K562 (cell line): ENCODE measurements around the gene HEXD. TPM values are rescaled to one million over a fixed set of nuclear protein-coding genes. Genes with fewer than 3 reads are reported as not detected.

Experiments
- DACH1 ChIP-seq: fragments of 450-650 bp; IDR thresholded peaks from 2 replicates; pipeline ENCODE4 v1.6.1; 2018; ENCODE audit not compliant: partially characterized antibody
- FIP1L1 ChIP-seq: fragments of 200-400 bp; formaldehyde crosslinking; IDR thresholded peaks from 2 replicates; pipeline ENCODE4 v1.6.1; 2018; ENCODE audit warnings: mild to moderate bottlenecking, low read depth, low read length; ENCODE audit not compliant: poor library complexity, severe bottlenecking
- HDAC1 ChIP-seq, 2 experiments: fragments of 450-650 bp; IDR thresholded peaks; 2 replicates each; pipeline ENCODE4 v1.6.1; 2016 to 2017; ENCODE audit warnings: inconsistent platforms in 1 of 2, mild to moderate bottlenecking in 1 of 2, moderate library complexity in 1 of 2
- HLTF ChIP-seq: fragments of 450-650 bp; IDR thresholded peaks from 2 replicates; pipeline ENCODE4 v1.6.1; 2016
- HMG20B ChIP-seq: fragments of 250-450 bp; sonication (Bioruptor Pico); IDR thresholded peaks from 2 replicates; pipeline ENCODE4 v1.5.0; 2021; ENCODE audit warnings: mild to moderate bottlenecking
- KAT8 ChIP-seq: fragments of 450-650 bp; IDR thresholded peaks from 2 replicates; pipeline ENCODE4 v1.6.1; 2016; ENCODE audit warnings: low read depth, mild to moderate bottlenecking
- PHTF2 ChIP-seq: fragments of 250-450 bp; sonication (Bioruptor Pico); IDR thresholded peaks from 2 replicates; pipeline ENCODE4 v1.5.0; 2021; ENCODE audit warnings: mild to moderate bottlenecking
- POLR2AphosphoS5 ChIP-seq: IDR thresholded peaks from 2 replicates; pipeline ENCODE4 v1.6.1; 2011; ENCODE audit warnings: mild to moderate bottlenecking, low read depth, low read length, moderate library complexity; ENCODE audit not compliant: control insufficient read depth, insufficient read depth
- RFX7 ChIP-seq: fragments of 250-450 bp; sonication (Bioruptor Pico); IDR thresholded peaks from 2 replicates; pipeline ENCODE4 v1.5.1; 2021; ENCODE audit warnings: mild to moderate bottlenecking
- TBL1XR1 ChIP-seq, 2 experiments: IDR thresholded peaks; 2 replicates each; pipeline ENCODE4 v1.6.1; 2012; ENCODE audit warnings: improper control_type of control experiment in 2 of 2, low read length in 2 of 2, mild to moderate bottlenecking in 1 of 2
- TBP ChIP-seq: optimal IDR thresholded peaks from 2 replicates; pipeline ENCODE3; 2011; ENCODE audit warnings: low read depth, low read length, improper control_type of control experiment
- ZFP30 ChIP-seq: fragments of 250-450 bp; sonication (Bioruptor Pico); IDR thresholded peaks from 2 replicates; pipeline ENCODE4 v1.8.0; 2022; ENCODE audit warnings: moderate library complexity, mild to moderate bottlenecking, inconsistent platforms, borderline replicate concordance
- ZNF165 ChIP-seq: fragments of 250-450 bp; sonication (Bioruptor Pico); IDR thresholded peaks from 2 replicates; pipeline ENCODE4 v1.4.0; 2020; ENCODE audit warnings: borderline replicate concordance
- ZNF717 ChIP-seq: fragments of 250-450 bp; sonication (Bioruptor Pico); IDR thresholded peaks from 2 replicates; pipeline ENCODE4 v1.5.0; 2021
- polyA plus RNA-seq, 8 experiments: library from polyadenylated mRNA; depleted of rRNA in 4 of 8; stranded (reverse) in 5 of 8; unstranded in 3 of 8; fragments of >200 nt; fragmentation: Nextera tagmentation in 2 of 8; fragmentation: Illumina TruSeq in 1 of 8; extraction: Ambion mirVana in 2 of 8; extraction: Trizol in 1 of 8; gene quantifications; 2 replicates each; pipeline versions ENCODE4 v1.2.1 to v1.2.3, GENCODE V29; 2011 to 2014; ENCODE audit warnings: inconsistent platforms in 1 of 8, missing spikeins in 1 of 8
- total RNA-seq, 7 experiments: library from RNA; depleted of rRNA in 6 of 7; stranded (reverse); fragments of >200 nt in 6 of 7; fragmentation: Illumina TruSeq in 2 of 7; extraction: Trizol in 2 of 7; gene quantifications; 2 replicates each; pipeline versions ENCODE4 v1.2.1 to v1.2.3, GENCODE V29; 2011 to 2021; ENCODE audit warnings: low replicate concordance in 1 of 7
- TF ChIP-seq, protein P1 (sequence below): sonication (generic); formaldehyde crosslinking; IDR thresholded peaks from 2 replicates; pipeline ENCODE4 v1.8.0; 2023; ENCODE audit warnings: missing genetic modification reagents, mild to moderate bottlenecking, borderline replicate concordance
- TF ChIP-seq, protein P2 (sequence below): fragments of 450-650 bp; IDR thresholded peaks from 2 replicates; pipeline ENCODE4 v1.6.1; 2016; ENCODE audit warnings: low read depth

Gene HEXD
- total and polyA plus RNA-seq, 9 of the 15 experiments (the other 6 are each of a cell fraction or from before 2014, with no cell fraction given), result 1.0 to 25.3 (median 10.0) TPM

DNA sequence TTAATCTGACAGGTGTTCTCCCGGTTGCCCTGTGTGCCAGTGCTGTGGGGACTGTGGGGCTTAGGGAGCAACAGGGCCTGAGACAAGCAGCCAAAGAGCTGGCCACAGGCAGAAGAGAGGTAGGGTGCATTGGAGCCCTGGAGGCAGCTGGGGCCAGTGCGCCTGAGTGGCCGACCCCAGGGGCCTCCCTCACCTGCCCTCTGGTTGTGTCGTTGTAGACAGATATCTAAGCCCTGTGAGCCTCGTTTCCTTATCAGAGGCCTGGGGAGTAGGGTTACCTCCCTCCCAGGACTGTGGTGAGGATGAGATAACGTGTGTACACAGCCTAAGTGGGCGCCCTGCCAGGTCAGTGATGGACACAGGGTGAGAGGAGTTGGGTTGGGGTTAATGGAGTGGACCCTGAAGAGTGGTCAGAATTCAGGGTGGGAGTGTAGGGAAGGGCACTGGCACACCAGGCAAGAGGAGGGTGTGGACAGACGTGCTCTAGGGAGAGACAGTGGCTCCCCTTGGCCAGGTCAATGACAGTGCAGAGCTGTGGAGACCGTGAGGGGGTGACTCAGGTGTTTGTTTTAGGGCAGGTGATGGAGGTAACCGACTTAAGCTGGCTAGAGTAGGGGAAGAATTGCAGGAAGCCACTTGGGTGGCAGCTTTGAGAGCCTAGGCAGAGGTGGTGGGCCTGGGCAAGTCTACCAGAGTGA, 43.8 kb downstream of the HEXD start (continued):
- TF ChIP-seq, protein P1, sequence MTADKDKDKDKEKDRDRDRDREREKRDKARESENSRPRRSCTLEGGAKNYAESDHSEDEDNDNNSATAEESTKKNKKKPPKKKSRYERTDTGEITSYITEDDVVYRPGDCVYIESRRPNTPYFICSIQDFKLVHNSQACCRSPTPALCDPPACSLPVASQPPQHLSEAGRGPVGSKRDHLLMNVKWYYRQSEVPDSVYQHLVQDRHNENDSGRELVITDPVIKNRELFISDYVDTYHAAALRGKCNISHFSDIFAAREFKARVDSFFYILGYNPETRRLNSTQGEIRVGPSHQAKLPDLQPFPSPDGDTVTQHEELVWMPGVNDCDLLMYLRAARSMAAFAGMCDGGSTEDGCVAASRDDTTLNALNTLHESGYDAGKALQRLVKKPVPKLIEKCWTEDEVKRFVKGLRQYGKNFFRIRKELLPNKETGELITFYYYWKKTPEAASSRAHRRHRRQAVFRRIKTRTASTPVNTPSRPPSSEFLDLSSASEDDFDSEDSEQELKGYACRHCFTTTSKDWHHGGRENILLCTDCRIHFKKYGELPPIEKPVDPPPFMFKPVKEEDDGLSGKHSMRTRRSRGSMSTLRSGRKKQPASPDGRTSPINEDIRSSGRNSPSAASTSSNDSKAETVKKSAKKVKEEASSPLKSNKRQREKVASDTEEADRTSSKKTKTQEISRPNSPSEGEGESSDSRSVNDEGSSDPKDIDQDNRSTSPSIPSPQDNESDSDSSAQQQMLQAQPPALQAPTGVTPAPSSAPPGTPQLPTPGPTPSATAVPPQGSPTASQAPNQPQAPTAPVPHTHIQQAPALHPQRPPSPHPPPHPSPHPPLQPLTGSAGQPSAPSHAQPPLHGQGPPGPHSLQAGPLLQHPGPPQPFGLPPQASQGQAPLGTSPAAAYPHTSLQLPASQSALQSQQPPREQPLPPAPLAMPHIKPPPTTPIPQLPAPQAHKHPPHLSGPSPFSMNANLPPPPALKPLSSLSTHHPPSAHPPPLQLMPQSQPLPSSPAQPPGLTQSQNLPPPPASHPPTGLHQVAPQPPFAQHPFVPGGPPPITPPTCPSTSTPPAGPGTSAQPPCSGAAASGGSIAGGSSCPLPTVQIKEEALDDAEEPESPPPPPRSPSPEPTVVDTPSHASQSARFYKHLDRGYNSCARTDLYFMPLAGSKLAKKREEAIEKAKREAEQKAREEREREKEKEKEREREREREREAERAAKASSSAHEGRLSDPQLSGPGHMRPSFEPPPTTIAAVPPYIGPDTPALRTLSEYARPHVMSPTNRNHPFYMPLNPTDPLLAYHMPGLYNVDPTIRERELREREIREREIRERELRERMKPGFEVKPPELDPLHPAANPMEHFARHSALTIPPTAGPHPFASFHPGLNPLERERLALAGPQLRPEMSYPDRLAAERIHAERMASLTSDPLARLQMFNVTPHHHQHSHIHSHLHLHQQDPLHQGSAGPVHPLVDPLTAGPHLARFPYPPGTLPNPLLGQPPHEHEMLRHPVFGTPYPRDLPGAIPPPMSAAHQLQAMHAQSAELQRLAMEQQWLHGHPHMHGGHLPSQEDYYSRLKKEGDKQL (CRISPR knock-in tag), result no peak
- TF ChIP-seq FIP1L1, result no peak
- no peak for TF ChIP-seq PHTF2 (CRISPR knock-in tag)
- TF ChIP-seq, protein P2, sequence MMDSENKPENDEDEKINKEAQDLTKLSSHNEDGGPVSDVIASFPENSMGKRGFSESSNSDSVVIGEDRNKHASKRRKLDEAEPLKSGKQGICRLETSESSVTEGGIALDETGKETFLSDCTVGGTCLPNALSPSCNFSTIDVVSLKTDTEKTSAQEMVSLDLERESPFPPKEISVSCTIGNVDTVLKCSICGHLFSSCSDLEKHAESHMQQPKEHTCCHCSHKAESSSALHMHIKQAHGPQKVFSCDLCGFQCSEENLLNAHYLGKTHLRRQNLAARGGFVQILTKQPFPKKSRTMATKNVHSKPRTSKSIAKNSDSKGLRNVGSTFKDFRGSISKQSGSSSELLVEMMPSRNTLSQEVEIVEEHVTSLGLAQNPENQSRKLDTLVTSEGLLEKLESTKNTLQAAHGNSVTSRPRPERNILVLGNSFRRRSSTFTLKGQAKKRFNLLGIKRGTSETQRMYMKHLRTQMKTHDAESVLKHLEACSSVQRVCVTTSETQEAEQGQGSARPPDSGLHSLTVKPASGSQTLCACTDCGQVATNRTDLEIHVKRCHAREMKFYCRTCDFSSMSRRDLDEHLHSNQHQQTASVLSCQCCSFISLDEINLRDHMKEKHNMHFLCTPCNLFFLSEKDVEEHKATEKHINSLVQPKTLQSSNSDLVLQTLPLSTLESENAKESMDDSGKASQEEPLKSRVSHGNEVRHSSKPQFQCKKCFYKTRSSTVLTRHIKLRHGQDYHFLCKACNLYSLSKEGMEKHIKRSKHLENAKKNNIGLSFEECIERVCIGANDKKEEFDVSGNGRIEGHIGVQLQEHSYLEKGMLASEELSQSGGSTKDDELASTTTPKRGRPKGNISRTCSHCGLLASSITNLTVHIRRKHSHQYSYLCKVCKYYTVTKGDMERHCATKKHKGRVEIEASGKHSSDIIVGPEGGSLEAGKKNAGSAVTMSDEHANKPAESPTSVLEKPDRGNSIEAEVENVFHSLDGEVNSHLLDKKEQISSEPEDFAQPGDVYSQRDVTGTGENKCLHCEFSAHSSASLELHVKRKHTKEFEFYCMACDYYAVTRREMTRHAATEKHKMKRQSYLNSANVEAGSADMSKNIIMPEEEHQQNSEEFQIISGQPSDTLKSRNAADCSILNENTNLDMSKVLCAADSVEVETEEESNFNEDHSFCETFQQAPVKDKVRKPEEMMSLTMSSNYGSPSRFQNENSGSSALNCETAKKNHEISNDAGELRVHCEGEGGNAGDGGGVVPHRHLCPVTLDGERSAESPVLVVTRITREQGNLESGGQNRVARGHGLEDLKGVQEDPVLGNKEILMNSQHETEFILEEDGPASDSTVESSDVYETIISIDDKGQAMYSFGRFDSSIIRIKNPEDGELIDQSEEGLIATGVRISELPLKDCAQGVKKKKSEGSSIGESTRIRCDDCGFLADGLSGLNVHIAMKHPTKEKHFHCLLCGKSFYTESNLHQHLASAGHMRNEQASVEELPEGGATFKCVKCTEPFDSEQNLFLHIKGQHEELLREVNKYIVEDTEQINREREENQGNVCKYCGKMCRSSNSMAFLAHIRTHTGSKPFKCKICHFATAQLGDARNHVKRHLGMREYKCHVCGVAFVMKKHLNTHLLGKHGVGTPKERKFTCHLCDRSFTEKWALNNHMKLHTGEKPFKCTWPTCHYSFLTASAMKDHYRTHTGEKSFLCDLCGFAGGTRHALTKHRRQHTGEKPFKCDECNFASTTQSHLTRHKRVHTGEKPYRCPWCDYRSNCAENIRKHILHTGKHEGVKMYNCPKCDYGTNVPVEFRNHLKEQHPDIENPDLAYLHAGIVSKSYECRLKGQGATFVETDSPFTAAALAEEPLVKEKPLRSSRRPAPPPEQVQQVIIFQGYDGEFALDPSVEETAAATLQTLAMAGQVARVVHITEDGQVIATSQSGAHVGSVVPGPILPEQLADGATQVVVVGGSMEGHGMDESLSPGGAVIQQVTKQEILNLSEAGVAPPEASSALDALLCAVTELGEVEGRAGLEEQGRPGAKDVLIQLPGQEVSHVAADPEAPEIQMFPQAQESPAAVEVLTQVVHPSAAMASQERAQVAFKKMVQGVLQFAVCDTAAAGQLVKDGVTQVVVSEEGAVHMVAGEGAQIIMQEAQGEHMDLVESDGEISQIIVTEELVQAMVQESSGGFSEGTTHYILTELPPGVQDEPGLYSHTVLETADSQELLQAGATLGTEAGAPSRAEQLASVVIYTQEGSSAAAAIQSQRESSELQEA, result no peak
- TF ChIP-seq ZNF165, result no peak
- TF ChIP-seq HMG20B (CRISPR knock-in tag), result no peak
- TF ChIP-seq TBP, result no peak
- TF ChIP-seq ZNF717 (CRISPR knock-in tag), result no peak
- no peak for TF ChIP-seq ZFP30 (CRISPR knock-in tag)
- no peak for TF ChIP-seq KAT8
- TF ChIP-seq RFX7 (CRISPR knock-in tag), result no peak
- TF ChIP-seq TBL1XR1 (IDR thresholded peaks at IDR 0.05; ENCODE audit: low read length in 2 of 2), result peak; percentile 82 to 98
- TF ChIP-seq POLR2AphosphoS5, result peak; percentile 99
- no peak for TF ChIP-seq DACH1
- peak; percentile 81; the same call in 1 of the 2 replicates for TF ChIP-seq HLTF
- TF ChIP-seq HDAC1 (IDR thresholded peaks at IDR 0.05), result peak in 1 of 2 experiments; percentile 94; a peak in 2 of 4 replicates
